Liver (tissue), 9 donors: ENCODE data around the gene BUD13. TPM values are rescaled to one million over a fixed set of nuclear protein-coding genes. Genes with fewer than 3 reads are reported as not detected.
A peak's percentile ranks its signal among the peaks of the same experiment; 100 is the strongest.

ENCODE experiments used
- DNase-seq: peaks from one replicate; pipeline ENCODE4 v3.0.0-alpha.2; 2017; ENCODE audit warnings: low spot score
- H3K27ac ChIP-seq, 2 donors: one replicate each; pipeline ENCODE4 v1.7.0; 2013; ENCODE audit warnings: inconsistent platforms in 2 of 2, low read length in 2 of 2, control low read depth in 1 of 2, low read depth in 1 of 2, mild to moderate bottlenecking in 1 of 2
- H3K27me3 ChIP-seq, 4 donors: one replicate each; pipeline versions ENCODE4 v1.6.1 to v1.7.0; 2013; ENCODE audit warnings: low read length in 3 of 4, inconsistent platforms in 1 of 4, mild to moderate bottlenecking in 1 of 4, moderate library complexity in 1 of 4; ENCODE audit not compliant: control insufficient read depth in 4 of 4, insufficient read depth in 4 of 4
- H3K36me3 ChIP-seq, 4 donors: one replicate each; pipeline versions ENCODE4 v1.6.1 to v1.7.0; 2013; ENCODE audit warnings: low read length in 3 of 4, mild to moderate bottlenecking in 3 of 4, low read depth in 1 of 4, moderate library complexity in 1 of 4; ENCODE audit not compliant: control insufficient read depth in 4 of 4, insufficient read depth in 3 of 4
- H3K4me1 ChIP-seq, 4 donors: one replicate each; pipeline versions ENCODE4 v1.6.1 to v1.7.0; 2013; ENCODE audit warnings: low read length in 3 of 4, mild to moderate bottlenecking in 3 of 4, moderate library complexity in 1 of 4; ENCODE audit not compliant: control insufficient read depth in 4 of 4, insufficient read depth in 4 of 4
- H3K4me3 ChIP-seq, 3 donors: one replicate each; pipeline versions ENCODE4 v1.6.1 to v1.7.0; 2013; ENCODE audit warnings: low read length in 3 of 3, control low read depth in 1 of 3, low read depth in 1 of 3, mild to moderate bottlenecking in 1 of 3
- H3K9ac ChIP-seq, 2 donors: one replicate each; pipeline ENCODE4 v1.7.0; 2013; ENCODE audit warnings: low read length in 2 of 2, mild to moderate bottlenecking in 2 of 2, moderate library complexity in 2 of 2, control low read depth in 1 of 2, low read depth in 1 of 2
- H3K9me3 ChIP-seq, 4 donors: one replicate each; pipeline versions ENCODE4 v1.6.1 to v1.7.0; 2013; ENCODE audit warnings: low read length in 3 of 4; ENCODE audit not compliant: control insufficient read depth in 4 of 4
- ATF3 ChIP-seq: IDR thresholded peaks from 2 replicates; pipeline ENCODE4 v1.6.1; 2016; ENCODE audit warnings: antibody characterized with exemption
- EGR1 ChIP-seq, 2 donors: IDR thresholded peaks; 2 replicates each; pipeline ENCODE4 v1.6.1; 2016 to 2018; ENCODE audit warnings: antibody characterized with exemption in 2 of 2, low read depth in 2 of 2
- FOXA1 ChIP-seq: IDR thresholded peaks from 2 replicates; pipeline ENCODE4 v1.6.1; 2016; ENCODE audit warnings: antibody characterized with exemption
- GABPA ChIP-seq, 2 donors: IDR thresholded peaks in 1 of 2; conservative IDR thresholded peaks in 1 of 2; 2 replicates each; pipeline ENCODE4 v1.6.1; 2016; ENCODE audit warnings: antibody characterized with exemption in 2 of 2, mild to moderate bottlenecking in 1 of 2, moderate library complexity in 1 of 2
- HNF4G ChIP-seq: IDR thresholded peaks from 2 replicates; pipeline ENCODE4 v1.6.1; 2016; ENCODE audit warnings: antibody characterized with exemption
- JUND ChIP-seq, 2 donors: IDR thresholded peaks; 2 replicates each; pipeline ENCODE4 v1.6.1; 2016; ENCODE audit warnings: antibody characterized with exemption in 2 of 2
- MAX ChIP-seq: IDR thresholded peaks from 2 replicates; pipeline ENCODE4 v1.6.1; 2016; ENCODE audit warnings: antibody characterized with exemption
- NR2F2 ChIP-seq: IDR thresholded peaks from 2 replicates; pipeline ENCODE4 v1.6.1; 2016; ENCODE audit warnings: antibody characterized with exemption
- RAD21 ChIP-seq, 2 donors: IDR thresholded peaks; 2 replicates each; pipeline ENCODE4 v1.6.1; 2016; ENCODE audit warnings: antibody characterized with exemption in 2 of 2, mild to moderate bottlenecking in 2 of 2
- REST ChIP-seq: IDR thresholded peaks from 2 replicates; pipeline ENCODE4 v1.6.1; 2016; ENCODE audit warnings: antibody characterized with exemption, mild to moderate bottlenecking
- RXRA ChIP-seq, 2 donors: IDR thresholded peaks; 2 replicates each; pipeline ENCODE4 v1.6.1; 2017 to 2018; ENCODE audit warnings: antibody characterized with exemption in 2 of 2, mild to moderate bottlenecking in 1 of 2
- SP1 ChIP-seq: IDR thresholded peaks from 2 replicates; pipeline ENCODE4 v1.6.1; 2018; ENCODE audit warnings: antibody characterized with exemption, mild to moderate bottlenecking
- TAF1 ChIP-seq: conservative IDR thresholded peaks from 2 replicates; pipeline ENCODE4 v1.6.1; 2016; ENCODE audit warnings: antibody characterized with exemption, mild to moderate bottlenecking
- ZBTB33 ChIP-seq: IDR thresholded peaks from 2 replicates; pipeline ENCODE4 v1.6.1; 2016; ENCODE audit warnings: antibody characterized with exemption
- WGBS: extraction: QIAGEN DNeasy Blood & Tissue Kit; methylation state at CpG from one replicate; pipeline ENCODE4 v1.1.7; 2013; 5-methylcytosine and 5-hydroxymethylcytosine counted together
- polyA plus RNA-seq, 2 donors: library from polyadenylated mRNA; stranded (reverse) in 1 of 2; unstranded in 1 of 2; fragments of 200-250 nt in 1 of 2; fragments of >200 nt in 1 of 2; fragmentation: Nextera tagmentation in 1 of 2; extraction: Ambion mirVana in 1 of 2; gene quantifications; one replicate each; pipeline versions ENCODE4 v1.2.1 to v1.2.3, GENCODE V29; 2013 to 2015
- total RNA-seq, 2 donors: library from RNA; depleted of rRNA; stranded (reverse); fragments of >200 nt; gene quantifications; one replicate each; pipeline ENCODE4 v1.2.3, GENCODE V29; 2014
- TF ChIP-seq, protein P1 (sequence below): fragments of 150-350 bp; IDR thresholded peaks from 2 replicates; pipeline ENCODE4 v1.5.1; 2017; ENCODE audit warnings: improper control_type of control experiment, low read depth, low read length; ENCODE audit not compliant: missing input control
- donor health status: healthy.
- donor health status: healthy.
- donor health status: healthy.
- donor health status: healthy.
- donor health status: healthy.

Gene BUD13
- total and polyA plus RNA-seq, 4 donors = 3.9 to 7.4 (median 5.1) TPM

GRCh38 chr11:116807601-116808261 lies 34.9 kb upstream of the BUD13 start:
- Histone ChIP-seq H3K27me3 (no peaks in the 10 kb centered on the region), H3K9me3 (no peaks in the 10 kb centered on the region), H3K27ac (peak overlapping the region; percentile 92 to 94), H3K4me1 (peaks cover 18 to 39% (median 33%) of the 10 kb centered on the region in 4 donors), H3K4me3 (no peak overlapping the region), H3K36me3 (no peaks in the 10 kb centered on the region), H3K9ac (peak overlapping the region in 1 of 2 donors; percentile 44)
- 68% methylated on average over 6 of the region's 6 CpGs for WGBS
- no peak for DNase-seq
- TF ChIP-seq, protein P1, sequence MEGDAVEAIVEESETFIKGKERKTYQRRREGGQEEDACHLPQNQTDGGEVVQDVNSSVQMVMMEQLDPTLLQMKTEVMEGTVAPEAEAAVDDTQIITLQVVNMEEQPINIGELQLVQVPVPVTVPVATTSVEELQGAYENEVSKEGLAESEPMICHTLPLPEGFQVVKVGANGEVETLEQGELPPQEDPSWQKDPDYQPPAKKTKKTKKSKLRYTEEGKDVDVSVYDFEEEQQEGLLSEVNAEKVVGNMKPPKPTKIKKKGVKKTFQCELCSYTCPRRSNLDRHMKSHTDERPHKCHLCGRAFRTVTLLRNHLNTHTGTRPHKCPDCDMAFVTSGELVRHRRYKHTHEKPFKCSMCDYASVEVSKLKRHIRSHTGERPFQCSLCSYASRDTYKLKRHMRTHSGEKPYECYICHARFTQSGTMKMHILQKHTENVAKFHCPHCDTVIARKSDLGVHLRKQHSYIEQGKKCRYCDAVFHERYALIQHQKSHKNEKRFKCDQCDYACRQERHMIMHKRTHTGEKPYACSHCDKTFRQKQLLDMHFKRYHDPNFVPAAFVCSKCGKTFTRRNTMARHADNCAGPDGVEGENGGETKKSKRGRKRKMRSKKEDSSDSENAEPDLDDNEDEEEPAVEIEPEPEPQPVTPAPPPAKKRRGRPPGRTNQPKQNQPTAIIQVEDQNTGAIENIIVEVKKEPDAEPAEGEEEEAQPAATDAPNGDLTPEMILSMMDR = no peak
- TF ChIP-seq ATF3 (no peak), ZBTB33 (no peak), RXRA (IDR thresholded peaks at IDR 0.05) (no peak), HNF4G (no peak), MAX (no peak), SP1 (no peak), RAD21 (IDR thresholded peaks at IDR 0.05) (no peak), REST (no peak), NR2F2 (no peak)

DNA sequence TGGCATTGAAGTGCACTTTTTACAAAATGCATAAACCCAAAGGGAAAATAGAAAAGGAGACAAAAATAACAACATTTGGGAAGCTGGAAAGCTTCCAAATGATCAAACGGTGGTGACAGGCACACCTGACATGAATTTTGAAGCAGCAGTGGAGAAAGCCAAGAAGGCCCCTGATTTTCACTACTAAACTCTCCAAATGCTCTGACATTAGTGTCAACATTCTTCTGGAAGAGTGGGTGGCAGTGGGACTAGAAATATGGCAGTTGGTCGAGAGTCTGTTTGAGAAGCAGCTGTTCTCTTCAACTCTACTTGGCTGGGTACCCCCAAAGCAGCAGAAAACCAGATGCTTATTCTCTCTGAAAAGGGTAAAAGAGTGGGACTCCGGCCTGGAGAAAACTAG lies 31.2 kb upstream of the BUD13 start:
- H3K4me3 ChIP-seq = no peak overlapping the region
- no peaks in the 10 kb centered on the region for H3K27me3 ChIP-seq
- no peaks in the 10 kb centered on the region for H3K36me3 ChIP-seq
- H3K9ac ChIP-seq = no peak overlapping the region
- H3K27ac ChIP-seq = no peak overlapping the region
- DNase-seq = no peak
- WGBS = 71% methylated on average over 3 of the region's 3 CpGs
- peaks cover 13 to 31% (median 25%) of the 10 kb centered on the region in 4 donors for H3K4me1 ChIP-seq
- no peaks in the 10 kb centered on the region for H3K9me3 ChIP-seq
- TF ChIP-seq SP1 (no peak), RAD21 (IDR thresholded peaks at IDR 0.05) (no peak), EGR1 (IDR thresholded peaks at IDR 0.05; ENCODE audit: low read depth in 2 of 2) (no peak), TAF1 (no peak), GABPA (IDR thresholded peaks at IDR 0.05 in 1 of 2, conservative IDR thresholded peaks at IDR 0.05 in 1 of 2) (no peak), HNF4G (no peak), FOXA1 (no peak), JUND (IDR thresholded peaks at IDR 0.05) (no peak), REST (no peak), MAX (no peak), ATF3 (no peak), RXRA (IDR thresholded peaks at IDR 0.05) (no peak)
- TF ChIP-seq, protein P1 = no peak
